Left ventricle myocardium inferior (tissue), 1 donor: Measurements from ENCODE around the gene EPO. TPM values are rescaled to one million over a fixed set of nuclear protein-coding genes. Genes with fewer than 3 reads are reported as not detected.

Source experiments
- DNase-seq: peaks from one replicate; pipeline ENCODE4 v3.0.0-alpha.2; 2020
- H3K27ac ChIP-seq: fragments of 200-600 bp; replicated peaks from 2 replicates; pipeline ENCODE4 v1.8.0; 2021
- H3K27me3 ChIP-seq: fragments of 200-600 bp; 2 replicates; pipeline ENCODE4 v1.8.0; 2021; ENCODE audit warnings: low read depth
- H3K36me3 ChIP-seq: fragments of 200-600 bp; 2 replicates; pipeline ENCODE4 v1.8.0; 2021
- H3K4me1 ChIP-seq: fragments of 200-600 bp; 2 replicates; pipeline ENCODE4 v1.8.0; 2021
- H3K4me3 ChIP-seq: fragments of 200-600 bp; 2 replicates; pipeline ENCODE4 v1.8.0; 2021; ENCODE audit warnings: mild to moderate bottlenecking, moderate library complexity
- H3K9me3 ChIP-seq: fragments of 200-600 bp; replicated peaks from 2 replicates; pipeline ENCODE4 v1.8.0; 2021
- intact Hi-C: fragments of 100-400 bp; cut with micrococcal nuclease; formaldehyde crosslinking; loops from one replicate; pipeline ENCODE4 v1.11.0; 2022
- total RNA-seq: library from RNA; stranded (reverse); fragmentation: NEBNext Ultra II Directional; extraction: Animal tissue kit (Norgen Biotek cat#: 25700); gene quantifications from one replicate; pipeline ENCODE4 v1.2.1, GENCODE V29; 2021
- TF ChIP-seq, protein P1 (sequence below): fragments of 200-600 bp; IDR thresholded peaks from 2 replicates; pipeline ENCODE4 v1.8.0; 2021; ENCODE audit warnings: antibody characterized with exemption, mild to moderate bottlenecking, borderline replicate concordance
- donor health status: DM: no; HTN: yes; CAD: no; lungs with severe emphysema.

Gene EPO
- total RNA-seq, 1 donor from 2014 or later, result not detected

DNA sequence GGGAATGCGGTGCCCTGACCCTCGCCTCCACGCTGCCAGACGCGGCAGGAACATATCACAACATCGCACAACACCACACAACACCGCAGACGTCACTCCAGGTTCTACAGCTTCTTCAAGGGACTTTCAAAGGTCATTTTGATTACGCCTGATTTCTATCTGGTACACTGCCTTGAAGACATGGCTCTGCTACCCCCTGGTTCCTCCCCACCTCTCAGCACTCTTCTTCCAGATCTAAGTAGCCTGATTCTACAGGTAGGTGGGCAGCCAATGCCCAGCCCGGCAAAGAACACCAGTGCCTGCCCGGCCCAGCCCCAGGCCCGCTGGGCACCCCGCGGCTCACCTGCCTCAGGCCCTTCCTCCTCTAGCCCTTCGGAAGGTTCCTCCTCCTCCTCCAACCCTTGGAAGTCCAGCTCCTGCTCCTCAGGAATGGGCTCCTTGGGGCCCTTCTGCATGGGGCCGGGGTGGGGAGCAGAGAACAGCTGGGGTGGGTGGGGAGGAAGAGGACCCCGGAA, 34.6 kb upstream of the EPO start:
- DNase-seq, result no peak
- no peak overlapping the region for H3K27ac ChIP-seq
- H3K4me3 ChIP-seq, result no peak overlapping the region
- H3K36me3 ChIP-seq, result peaks cover 81% of the 10 kb centered on the region
- peaks cover 35% of the 10 kb centered on the region for H3K4me1 ChIP-seq
- no peaks in the 10 kb centered on the region for H3K9me3 ChIP-seq
- no peaks in the 10 kb centered on the region for H3K27me3 ChIP-seq
- intact Hi-C loops, result no loop called here
- TF ChIP-seq, protein P1, sequence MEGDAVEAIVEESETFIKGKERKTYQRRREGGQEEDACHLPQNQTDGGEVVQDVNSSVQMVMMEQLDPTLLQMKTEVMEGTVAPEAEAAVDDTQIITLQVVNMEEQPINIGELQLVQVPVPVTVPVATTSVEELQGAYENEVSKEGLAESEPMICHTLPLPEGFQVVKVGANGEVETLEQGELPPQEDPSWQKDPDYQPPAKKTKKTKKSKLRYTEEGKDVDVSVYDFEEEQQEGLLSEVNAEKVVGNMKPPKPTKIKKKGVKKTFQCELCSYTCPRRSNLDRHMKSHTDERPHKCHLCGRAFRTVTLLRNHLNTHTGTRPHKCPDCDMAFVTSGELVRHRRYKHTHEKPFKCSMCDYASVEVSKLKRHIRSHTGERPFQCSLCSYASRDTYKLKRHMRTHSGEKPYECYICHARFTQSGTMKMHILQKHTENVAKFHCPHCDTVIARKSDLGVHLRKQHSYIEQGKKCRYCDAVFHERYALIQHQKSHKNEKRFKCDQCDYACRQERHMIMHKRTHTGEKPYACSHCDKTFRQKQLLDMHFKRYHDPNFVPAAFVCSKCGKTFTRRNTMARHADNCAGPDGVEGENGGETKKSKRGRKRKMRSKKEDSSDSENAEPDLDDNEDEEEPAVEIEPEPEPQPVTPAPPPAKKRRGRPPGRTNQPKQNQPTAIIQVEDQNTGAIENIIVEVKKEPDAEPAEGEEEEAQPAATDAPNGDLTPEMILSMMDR, result no peak

DNA sequence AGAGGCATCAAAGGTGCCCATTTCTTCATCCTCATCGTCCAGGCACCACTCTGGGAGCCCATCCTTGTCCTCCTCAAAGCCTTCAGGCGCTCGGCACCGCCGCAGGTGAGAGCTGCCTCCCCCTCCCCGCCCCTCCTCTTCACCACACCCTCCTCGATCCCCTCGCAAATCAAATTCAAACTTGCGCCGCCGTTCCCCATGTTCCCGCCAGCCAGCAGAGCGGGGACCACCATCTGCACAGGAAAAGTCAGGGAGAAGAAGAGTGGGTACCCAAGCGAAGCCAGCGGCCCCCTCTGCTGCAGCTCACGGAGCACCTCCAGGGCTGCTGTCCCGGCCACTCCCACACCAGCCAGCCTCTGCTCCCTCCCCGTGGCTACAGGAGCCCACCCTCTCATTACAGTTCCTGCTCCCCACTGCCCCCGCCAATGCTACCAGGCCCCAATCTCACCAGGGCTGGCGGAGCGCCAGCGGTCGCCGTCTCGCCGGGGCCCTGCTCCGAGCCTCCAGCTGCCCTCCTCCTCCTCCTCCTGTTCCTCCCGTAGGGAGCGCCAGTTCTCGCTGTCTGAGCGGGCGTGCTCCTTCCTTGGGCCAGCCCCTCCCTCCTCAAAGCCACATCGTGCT, 34.0 kb upstream of the EPO start:
- Histone ChIP-seq H3K36me3 (peaks cover 80% of the 10 kb centered on the region), H3K27me3 (no peaks in the 10 kb centered on the region), H3K27ac (no peak overlapping the region), H3K4me3 (no peak overlapping the region), H3K4me1 (peaks cover 38% of the 10 kb centered on the region), H3K9me3 (no peaks in the 10 kb centered on the region)
- no peak for DNase-seq
- TF ChIP-seq, protein P1, result no peak
- intact Hi-C loops, result no loop called here

DNA sequence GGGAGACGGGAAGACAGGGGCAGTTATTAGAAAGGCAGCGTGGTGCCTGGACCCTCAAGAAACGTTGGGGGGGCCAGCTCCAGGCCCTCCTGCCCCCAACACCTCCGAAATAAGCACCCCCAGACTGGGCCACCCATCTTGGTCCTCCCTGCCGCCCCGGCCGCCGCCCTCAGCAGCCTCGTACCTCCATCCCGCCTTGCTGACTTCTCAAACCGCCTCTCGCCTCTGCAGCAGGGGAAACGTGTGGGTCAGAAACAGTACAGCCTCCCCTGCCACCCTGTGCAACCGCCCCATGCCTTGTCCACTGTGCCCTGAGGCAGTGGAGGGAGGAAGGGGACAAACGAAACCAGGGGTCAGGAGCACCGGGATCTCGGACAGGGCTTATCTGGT, 33.5 kb upstream of the EPO start:
- H3K9me3 ChIP-seq, result no peaks in the 10 kb centered on the region
- H3K36me3 ChIP-seq, result peaks cover 75% of the 10 kb centered on the region
- no peak for DNase-seq
- H3K27me3 ChIP-seq, result no peaks in the 10 kb centered on the region
- H3K27ac ChIP-seq, result no peak overlapping the region
- peaks cover 43% of the 10 kb centered on the region for H3K4me1 ChIP-seq
- H3K4me3 ChIP-seq, result no peak overlapping the region
- intact Hi-C loops, result no loop called here
- TF ChIP-seq, protein P1, result no peak

DNA sequence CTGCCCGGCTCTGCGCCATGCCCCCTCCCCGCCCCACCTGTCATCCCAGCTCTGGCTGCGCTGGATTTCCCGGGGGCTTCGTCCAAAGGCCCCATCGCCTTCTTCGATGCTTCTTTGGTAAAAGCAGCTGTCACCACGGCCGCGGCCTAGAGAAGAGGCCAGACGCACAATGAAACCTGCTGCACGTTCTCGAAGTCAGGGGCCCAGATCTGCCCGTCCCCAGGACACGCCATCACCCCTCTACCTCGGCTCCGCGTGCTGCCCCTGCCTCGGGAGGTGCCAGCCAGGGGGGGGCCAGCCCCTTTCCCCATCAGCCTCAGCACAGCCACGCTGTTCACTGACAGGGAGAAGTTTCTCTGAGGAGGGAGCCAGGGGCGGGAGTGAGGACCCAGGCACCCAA, 33.0 kb upstream of the EPO start:
- intact Hi-C loops, result no loop called here
- Histone ChIP-seq H3K4me3 (no peak overlapping the region), H3K27ac (no peak overlapping the region), H3K27me3 (no peaks in the 10 kb centered on the region), H3K4me1 (peaks cover 47% of the 10 kb centered on the region), H3K36me3 (peaks cover 70% of the 10 kb centered on the region), H3K9me3 (no peaks in the 10 kb centered on the region)
- no peak for DNase-seq
- TF ChIP-seq, protein P1, result no peak

DNA sequence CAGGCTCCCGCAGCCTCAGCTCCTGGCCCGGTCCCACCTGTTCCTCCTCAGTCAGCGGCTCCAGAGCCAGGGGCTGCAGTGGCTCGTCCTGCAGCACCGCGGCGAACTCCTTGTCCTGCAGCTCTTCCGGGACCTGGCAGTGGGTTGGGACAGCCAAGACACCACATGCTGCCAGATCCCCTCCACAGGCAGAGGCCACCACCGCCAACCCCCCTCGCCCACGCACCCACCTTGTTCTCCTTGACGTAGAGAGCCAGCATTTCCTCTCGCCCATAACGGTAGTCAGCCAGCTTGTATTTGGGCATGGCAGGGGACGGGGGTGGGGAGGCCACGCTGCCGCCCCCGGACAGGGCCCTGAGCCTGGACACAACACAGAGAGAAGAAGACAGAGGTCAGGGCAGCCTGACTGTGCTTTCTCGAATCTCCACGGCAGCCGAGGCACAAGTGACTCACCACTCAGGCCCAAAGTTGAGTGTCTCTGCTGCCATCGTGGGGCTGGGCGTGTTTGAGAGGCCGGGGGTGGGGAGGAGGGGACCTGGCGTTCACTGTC, 32.4 kb upstream of the EPO start:
- TF ChIP-seq, protein P1, result no peak
- no peaks in the 10 kb centered on the region for H3K9me3 ChIP-seq
- H3K36me3 ChIP-seq, result peaks cover 65% of the 10 kb centered on the region
- intact Hi-C loops, result no loop called here
- H3K4me3 ChIP-seq, result no peak overlapping the region
- no peak for DNase-seq
- H3K27me3 ChIP-seq, result no peaks in the 10 kb centered on the region
- no peak overlapping the region for H3K27ac ChIP-seq
- peaks cover 53% of the 10 kb centered on the region for H3K4me1 ChIP-seq
